NCI-H526 treated with DMSO at 0.1 percent for 48 hours (cell line): ENCODE results near the gene RRAGC.
A peak's percentile ranks its signal among the peaks of the same experiment; 100 is the strongest.
"Not testable (repeated sequence)": the region's sequence is repeated elsewhere in the genome, so short reads cannot be mapped to it uniquely, and the experiment has no call there.

ENCODE experiments used
- DNase-seq: peaks from one replicate; lab custom pipeline; 2025; lab: John Stamatoyannopoulos, UW

The RRAGC gene

GRCh38 chr1:38852780-38853179 lies 6.8 kb downstream of the RRAGC start:
- DNase-seq, result no peak

- DNase-seq, result no peak
These were observed 11.5 kb downstream of the RRAGC start for GRCh38 chr1:38848071-38848470.

- DNase-seq, result no peak
These were observed 13.4 kb downstream of the RRAGC start for GRCh38 chr1:38846210-38846609.

GRCh38 chr1:38845088-38845487 lies 14.5 kb downstream of the RRAGC start:
- not testable (repeated sequence) for DNase-seq

- DNase-seq, result no peak
These were observed 19.3 kb downstream of the RRAGC start for GRCh38 chr1:38840281-38840680.

- no peak for DNase-seq
These were observed 20.2 kb downstream of the RRAGC start for GRCh38 chr1:38839363-38839762.

- DNase-seq, result not testable (repeated sequence)
These were observed 23.3 kb downstream of the RRAGC start for GRCh38 chr1:38836316-38836715.

GRCh38 chr1:38834937-38835827 lies 24.4 kb downstream of the RRAGC start:
- DNase-seq, result peak; percentile 94

- no peak for DNase-seq
These were observed 25.3 kb downstream of the RRAGC start for GRCh38 chr1:38834221-38834782.

GRCh38 chr1:38833146-38833545 lies 26.4 kb downstream of the RRAGC start:
- DNase-seq, result peak; percentile 64

GRCh38 chr1:38832370-38832734 lies 27.2 kb downstream of the RRAGC start:
- no peak for DNase-seq

- no peak for DNase-seq
These were observed 27.7 kb downstream of the RRAGC start for GRCh38 chr1:38831731-38832369.

GRCh38 chr1:38829368-38829767 lies 30.2 kb downstream of the RRAGC start:
- DNase-seq, result no peak

- DNase-seq, result peak; percentile 56
These were observed 32.3 kb downstream of the RRAGC start for GRCh38 chr1:38827318-38827717.

- DNase-seq, result no peak
These were observed 32.7 kb downstream of the RRAGC start for GRCh38 chr1:38826886-38827285.

GRCh38 chr1:38826262-38826661 lies 33.3 kb downstream of the RRAGC start:
- DNase-seq, result no peak

- no peak for DNase-seq
These were observed 38.7 kb downstream of the RRAGC start for GRCh38 chr1:38820860-38821259.

GRCh38 chr1:38819516-38819915 lies 40.1 kb downstream of the RRAGC start:
- DNase-seq, result no peak

- no peak for DNase-seq
These were observed 40.5 kb downstream of the RRAGC start for GRCh38 chr1:38819040-38819439.

- DNase-seq, result no peak
These were observed 41.2 kb downstream of the RRAGC start for GRCh38 chr1:38818175-38818976.

- no peak for DNase-seq
These were observed 42.1 kb downstream of the RRAGC start for GRCh38 chr1:38817267-38818174.
